Heart left ventricle (tissue), 16 donors: ENCODE measurements around the gene ZNF423. TPM values are rescaled to one million over a fixed set of nuclear protein-coding genes. Genes with fewer than 3 reads are reported as not detected.

Experiments
- ATAC-seq, 4 donors: fragments of 200-7000 bp; cut with Tn5 transposase; one replicate each; pipeline ENCODE4 v1.9.1; 2020 to 2022; ENCODE audit warnings: moderate library complexity in 4 of 4, mild to moderate bottlenecking in 3 of 4, moderate number of reproducible peaks in 1 of 4
- DNase-seq, 5 donors: peaks; one replicate each; pipeline ENCODE4 v3.0.0-alpha.2; 2020
- H3K27ac ChIP-seq, 12 donors: fragments of 200-600 bp; sonication (generic) in 4 of 12; one replicate each; pipeline versions ENCODE4 v1.5.0 to v1.8.0; 2016 to 2022; ENCODE audit warnings: mild to moderate bottlenecking in 2 of 12
- H3K27me3 ChIP-seq, 9 donors: fragments of 200-600 bp; sonication (generic) in 2 of 9; one replicate each; pipeline versions ENCODE4 v1.5.1 to v1.8.0; 2016 to 2022; ENCODE audit warnings: mild to moderate bottlenecking in 3 of 9
- H3K36me3 ChIP-seq, 9 donors: fragments of 200-600 bp; sonication (generic) in 2 of 9; one replicate each; pipeline versions ENCODE4 v1.5.0 to v1.8.0; 2018 to 2022; ENCODE audit warnings: mild to moderate bottlenecking in 2 of 9
- H3K4me1 ChIP-seq, 12 donors: fragments of 200-600 bp; sonication (generic) in 4 of 12; one replicate each; pipeline versions ENCODE4 v1.5.0 to v1.8.0; 2016 to 2022; ENCODE audit warnings: mild to moderate bottlenecking in 3 of 12
- H3K4me3 ChIP-seq, 12 donors: fragments of 200-600 bp; sonication (generic) in 4 of 12; one replicate each; pipeline versions ENCODE4 v1.5.0 to v1.8.0; 2017 to 2022; ENCODE audit warnings: mild to moderate bottlenecking in 9 of 12, moderate library complexity in 4 of 12
- H3K9me3 ChIP-seq, 12 donors: fragments of 200-600 bp; sonication (generic) in 4 of 12; one replicate each; pipeline versions ENCODE4 v1.5.0 to v1.8.0; 2016 to 2022; ENCODE audit warnings: mild to moderate bottlenecking in 1 of 12
- POLR2A ChIP-seq, 2 donors: fragments of 450-650 bp; IDR thresholded peaks; one replicate each; pipeline ENCODE4 v1.6.1; 2017; ENCODE audit warnings: antibody characterized with exemption in 2 of 2, mild to moderate bottlenecking in 2 of 2, moderate library complexity in 2 of 2
- WGBS, 4 donors: extraction: QIAGEN DNeasy Blood & Tissue Kit in 2 of 4; methylation state at CpG; one replicate each; pipeline versions ENCODE4 v1.1.5 to v1.1.7; 2013 to 2018; 5-methylcytosine and 5-hydroxymethylcytosine counted together
- intact Hi-C, 10 donors: fragments of 100-400 bp; cut with DNase I; formaldehyde crosslinking; loops; one replicate each; pipeline versions ENCODE4 v1.11.1 to v1.14.2; 2022
- polyA plus RNA-seq, 2 donors: library from polyadenylated mRNA; stranded (reverse); fragments of 200-250 nt; gene quantifications; one replicate each; pipeline ENCODE4 v1.2.3, GENCODE V29; 2013
- total RNA-seq, 9 donors: library from RNA; depleted of rRNA in 2 of 9; stranded (reverse); fragments of >200 nt in 2 of 9; fragmentation: NEBNext Ultra II Directional in 3 of 9; extraction: Animal tissue kit (Norgen Biotek cat#: 25700) in 3 of 9; gene quantifications; one replicate each; pipeline versions ENCODE4 v1.1.0 to v1.2.4, GENCODE V29; 2016 to 2023
- TF ChIP-seq, protein P1 (sequence below), 12 donors: fragments of 200-600 bp; sonication (generic) in 4 of 12; IDR thresholded peaks; one replicate each; pipeline versions ENCODE4 v1.5.0 to v1.8.0; 2018 to 2022; ENCODE audit warnings: antibody characterized with exemption in 12 of 12, mild to moderate bottlenecking in 5 of 12
- donor health status: ischemic (EF 13 %, LVEDD 7.1; RV severe dilation, severe dysfunction).
- donor health status: healthy with polysubstance abuse.
- donor health status: DM: no; HTN: yes; CAD: no.
- donor health status: DM: no; HTN: no; CAD: no.
- donor health status: ischemic (EF 25% LVEDD 6.9; RV normal size, moderate dysfunction).
- donor health status: ischemic (EF 25% LVEDD 5.7; RV mildly dilated, moderate dysfunction).
- donor health status: healthy.
- donor health status: DM: yes; HTN: yes; CAD: no.
- donor health status: ischemic (EF 35%, LVEDD 5.7; RV mildly dilated, moderate dysfunction).
- donor health status: nonischemic (EF 11% LVEDD 7.7; RV severe dilation, severe dysfunction).
- donor health status: DM: yes; HTN: yes; CAD: no.
- donor health status: PGD.
- donor health status: ischemic (EF 29% LVEDD 5.4; RV normal size, mild dysfunction).
- donor health status: nonischemic (EF 23%, LVEDD 6.1; RV moderate dilation, normal function).

ZNF423 gene
- total and polyA plus RNA-seq, 11 donors, result 1.8 to 10.4 (median 5.7) TPM

GRCh38 chr16:49578435-49579024 lies 277.4 kb downstream of the ZNF423 start:
- no peak overlapping the region for H3K4me3 ChIP-seq
- H3K36me3 ChIP-seq, result no peaks in the 10 kb centered on the region
- intact Hi-C loops, result no loop called here
- peaks cover 0 to 25% (median 8%) of the 10 kb centered on the region in 12 donors for H3K4me1 ChIP-seq
- 91 to 94% (median 92%) methylated on average over 12 of the region's 12 CpGs for WGBS, 4 donors
- no peaks in the 10 kb centered on the region for H3K9me3 ChIP-seq
- TF ChIP-seq POLR2A (IDR thresholded peaks at IDR 0.05), result no peak
- TF ChIP-seq, protein P1, sequence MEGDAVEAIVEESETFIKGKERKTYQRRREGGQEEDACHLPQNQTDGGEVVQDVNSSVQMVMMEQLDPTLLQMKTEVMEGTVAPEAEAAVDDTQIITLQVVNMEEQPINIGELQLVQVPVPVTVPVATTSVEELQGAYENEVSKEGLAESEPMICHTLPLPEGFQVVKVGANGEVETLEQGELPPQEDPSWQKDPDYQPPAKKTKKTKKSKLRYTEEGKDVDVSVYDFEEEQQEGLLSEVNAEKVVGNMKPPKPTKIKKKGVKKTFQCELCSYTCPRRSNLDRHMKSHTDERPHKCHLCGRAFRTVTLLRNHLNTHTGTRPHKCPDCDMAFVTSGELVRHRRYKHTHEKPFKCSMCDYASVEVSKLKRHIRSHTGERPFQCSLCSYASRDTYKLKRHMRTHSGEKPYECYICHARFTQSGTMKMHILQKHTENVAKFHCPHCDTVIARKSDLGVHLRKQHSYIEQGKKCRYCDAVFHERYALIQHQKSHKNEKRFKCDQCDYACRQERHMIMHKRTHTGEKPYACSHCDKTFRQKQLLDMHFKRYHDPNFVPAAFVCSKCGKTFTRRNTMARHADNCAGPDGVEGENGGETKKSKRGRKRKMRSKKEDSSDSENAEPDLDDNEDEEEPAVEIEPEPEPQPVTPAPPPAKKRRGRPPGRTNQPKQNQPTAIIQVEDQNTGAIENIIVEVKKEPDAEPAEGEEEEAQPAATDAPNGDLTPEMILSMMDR (IDR thresholded peaks at IDR 0.05), result no peak
- no peaks in the 10 kb centered on the region for H3K27me3 ChIP-seq
- no peak overlapping the region for H3K27ac ChIP-seq
- DNase-seq (no peak), ATAC-seq (no peak)

- Histone ChIP-seq H3K36me3 (no peaks in the 10 kb centered on the region), H3K27ac (no peak overlapping the region), H3K9me3 (no peaks in the 10 kb centered on the region), H3K27me3 (no peaks in the 10 kb centered on the region), H3K4me3 (no peak overlapping the region), H3K4me1 (peaks cover 0 to 25% (median 8%) of the 10 kb centered on the region in 12 donors)
- ATAC-seq, result no peak
- 66 to 86% (median 75%) methylated on average over 3 of the region's 3 CpGs for WGBS, 4 donors
- TF ChIP-seq, protein P1 (IDR thresholded peaks at IDR 0.05), result no peak
- no peak for TF ChIP-seq POLR2A (IDR thresholded peaks at IDR 0.05)
- intact Hi-C loops, result no loop called here
- DNase-seq, result no peak
Measured at GRCh38 chr16:49578018-49578417, 277.9 kb downstream of the ZNF423 start.

GRCh38 chr16:49576941-49577340 lies 279.0 kb downstream of the ZNF423 start:
- H3K9me3 ChIP-seq, result no peaks in the 10 kb centered on the region
- intact Hi-C loops, result no loop called here
- H3K4me3 ChIP-seq, result no peak overlapping the region
- peaks cover 0 to 25% (median 7%) of the 10 kb centered on the region in 12 donors for H3K4me1 ChIP-seq
- 69 to 84% (median 78%) methylated on average over 3 of the region's 3 CpGs for WGBS, 4 donors
- TF ChIP-seq, protein P1 (IDR thresholded peaks at IDR 0.05), result no peak
- no peak for TF ChIP-seq POLR2A (IDR thresholded peaks at IDR 0.05)
- no peak overlapping the region for H3K27ac ChIP-seq
- ATAC-seq (no peak), DNase-seq (no peak)
- H3K36me3 ChIP-seq, result no peaks in the 10 kb centered on the region
- H3K27me3 ChIP-seq, result no peaks in the 10 kb centered on the region

GRCh38 chr16:49576173-49576494 lies 279.8 kb downstream of the ZNF423 start:
- intact Hi-C loops, result no loop called here
- H3K4me1 ChIP-seq, result peaks cover 0 to 25% (median 4%) of the 10 kb centered on the region in 12 donors
- H3K4me3 ChIP-seq, result no peak overlapping the region
- no peaks in the 10 kb centered on the region for H3K9me3 ChIP-seq
- no peak for TF ChIP-seq POLR2A (IDR thresholded peaks at IDR 0.05)
- TF ChIP-seq, protein P1 (IDR thresholded peaks at IDR 0.05), result no peak
- ATAC-seq, result no peak
- H3K27me3 ChIP-seq, result no peaks in the 10 kb centered on the region
- DNase-seq, result no peak
- H3K27ac ChIP-seq, result no peak overlapping the region
- no peaks in the 10 kb centered on the region for H3K36me3 ChIP-seq
- 81 to 95% (median 85%) methylated on average over 4 of the region's 4 CpGs for WGBS, 4 donors
